Measurements from ENCODE around the gene NKG7.

DNA sequence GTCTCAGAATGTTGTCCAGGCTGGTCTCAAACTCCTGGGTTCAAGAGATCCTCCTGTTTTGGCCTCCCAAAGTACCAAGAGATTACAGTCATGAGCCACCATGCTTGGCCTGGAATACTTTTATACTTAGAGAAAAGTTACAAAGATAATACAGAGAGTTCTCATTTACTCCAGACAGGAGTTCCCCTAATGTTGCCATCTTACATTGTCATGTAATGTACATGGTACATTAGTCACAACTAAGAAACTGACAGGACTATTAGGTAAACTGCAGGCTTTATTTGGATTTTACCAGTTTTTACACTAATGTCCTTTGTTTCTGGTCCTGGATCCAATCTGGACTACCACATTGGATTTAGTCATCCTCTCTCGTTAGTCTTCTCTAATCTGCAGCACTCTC is 20.2 kb upstream of the NKG7 start:
- TF ChIP-seq, protein P1, sequence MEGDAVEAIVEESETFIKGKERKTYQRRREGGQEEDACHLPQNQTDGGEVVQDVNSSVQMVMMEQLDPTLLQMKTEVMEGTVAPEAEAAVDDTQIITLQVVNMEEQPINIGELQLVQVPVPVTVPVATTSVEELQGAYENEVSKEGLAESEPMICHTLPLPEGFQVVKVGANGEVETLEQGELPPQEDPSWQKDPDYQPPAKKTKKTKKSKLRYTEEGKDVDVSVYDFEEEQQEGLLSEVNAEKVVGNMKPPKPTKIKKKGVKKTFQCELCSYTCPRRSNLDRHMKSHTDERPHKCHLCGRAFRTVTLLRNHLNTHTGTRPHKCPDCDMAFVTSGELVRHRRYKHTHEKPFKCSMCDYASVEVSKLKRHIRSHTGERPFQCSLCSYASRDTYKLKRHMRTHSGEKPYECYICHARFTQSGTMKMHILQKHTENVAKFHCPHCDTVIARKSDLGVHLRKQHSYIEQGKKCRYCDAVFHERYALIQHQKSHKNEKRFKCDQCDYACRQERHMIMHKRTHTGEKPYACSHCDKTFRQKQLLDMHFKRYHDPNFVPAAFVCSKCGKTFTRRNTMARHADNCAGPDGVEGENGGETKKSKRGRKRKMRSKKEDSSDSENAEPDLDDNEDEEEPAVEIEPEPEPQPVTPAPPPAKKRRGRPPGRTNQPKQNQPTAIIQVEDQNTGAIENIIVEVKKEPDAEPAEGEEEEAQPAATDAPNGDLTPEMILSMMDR (conservative IDR thresholded peaks at IDR 0.05), result no peak
- TF ChIP-seq EZH2 (IDR thresholded peaks at IDR 0.05; ENCODE audit: low read depth), result no peak
